OCI-LY7 (cell line): ENCODE data around the gene STK32C.

ENCODE experiments used
- CTCF ChIP-seq: fragments of 200-600 bp; sonication (generic); conservative IDR thresholded peaks from 2 replicates; pipeline ENCODE4 v1.5.1; 2014; ENCODE audit warnings: mild to moderate bottlenecking, antibody characterized with exemption, low read length, moderate library complexity, mixed read lengths
- EZH2phosphoT487 ChIP-seq: fragments of 200-600 bp; sonication (generic); IDR thresholded peaks from 2 replicates; pipeline ENCODE4 v1.6.1; 2018; ENCODE audit warnings: low read depth, borderline replicate concordance, mild to moderate bottlenecking, mixed run types, antibody characterized with exemption, low read length, moderate library complexity, mixed read lengths

- TF ChIP-seq CTCF (no peak), EZH2phosphoT487 (no peak)
Measured at GRCh38 chr10:132331601-132332432, 24.1 kb upstream of the STK32C start, which contains the start of gene LRRC27.
